Measurements from ENCODE around the gene AP1S2. TPM values are rescaled to one million over a fixed set of nuclear protein-coding genes. Genes with fewer than 3 reads are reported as not detected.

Gene AP1S2
- total and polyA plus RNA-seq, 8 donors, result 35.9 to 98.9 (median 71.2) TPM

- Histone ChIP-seq H3K27me3 (no peaks in the 10 kb centered on the region), H3K36me3 (peaks cover 0 to 12% of the 10 kb centered on the region in 2 donors), H3K4me3 (no peak overlapping the region), H3K4me1 (peaks cover 0 to 2% of the 10 kb centered on the region in 2 donors), H3K27ac (no peak overlapping the region), H3K9me3 (no peaks in the 10 kb centered on the region)
- ATAC-seq (no peak), DNase-seq (no peak)
- intact Hi-C loops (cut with DNase I), result no loop called here
- TF ChIP-seq, protein P1, sequence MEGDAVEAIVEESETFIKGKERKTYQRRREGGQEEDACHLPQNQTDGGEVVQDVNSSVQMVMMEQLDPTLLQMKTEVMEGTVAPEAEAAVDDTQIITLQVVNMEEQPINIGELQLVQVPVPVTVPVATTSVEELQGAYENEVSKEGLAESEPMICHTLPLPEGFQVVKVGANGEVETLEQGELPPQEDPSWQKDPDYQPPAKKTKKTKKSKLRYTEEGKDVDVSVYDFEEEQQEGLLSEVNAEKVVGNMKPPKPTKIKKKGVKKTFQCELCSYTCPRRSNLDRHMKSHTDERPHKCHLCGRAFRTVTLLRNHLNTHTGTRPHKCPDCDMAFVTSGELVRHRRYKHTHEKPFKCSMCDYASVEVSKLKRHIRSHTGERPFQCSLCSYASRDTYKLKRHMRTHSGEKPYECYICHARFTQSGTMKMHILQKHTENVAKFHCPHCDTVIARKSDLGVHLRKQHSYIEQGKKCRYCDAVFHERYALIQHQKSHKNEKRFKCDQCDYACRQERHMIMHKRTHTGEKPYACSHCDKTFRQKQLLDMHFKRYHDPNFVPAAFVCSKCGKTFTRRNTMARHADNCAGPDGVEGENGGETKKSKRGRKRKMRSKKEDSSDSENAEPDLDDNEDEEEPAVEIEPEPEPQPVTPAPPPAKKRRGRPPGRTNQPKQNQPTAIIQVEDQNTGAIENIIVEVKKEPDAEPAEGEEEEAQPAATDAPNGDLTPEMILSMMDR (IDR thresholded peaks at IDR 0.05), result no peak
Observed at GRCh38 chrX:15797707-15798106, 56.9 kb downstream of the AP1S2 start.

- peak in 1 of 4 donors; percentile 15 for DNase-seq
- H3K27ac ChIP-seq, result peak overlapping the region; percentile 78 to 86
- peaks cover 0 to 4% of the 10 kb centered on the region in 2 donors for H3K4me1 ChIP-seq
- H3K27me3 ChIP-seq, result no peaks in the 10 kb centered on the region
- TF ChIP-seq, protein P1 (IDR thresholded peaks at IDR 0.05), result no peak
- intact Hi-C loops (cut with DNase I), result no loop called here
- no peaks in the 10 kb centered on the region for H3K36me3 ChIP-seq
- ATAC-seq, result peak; percentile 34
- H3K4me3 ChIP-seq, result peak overlapping the region; percentile 66 to 88
- no peaks in the 10 kb centered on the region for H3K9me3 ChIP-seq
Observed at GRCh38 chrX:15790769-15791290, 63.8 kb downstream of the AP1S2 start.

GRCh38 chrX:15789979-15790768 is 64.4 kb downstream of the AP1S2 start, which contains the start of gene ZRSR2:
Gene ZRSR2, plus strand, starts transcription at chrX:15790484. Its CDS starts 12 bp downstream, at chrX:15790496.
- peak; percentile 97 for ATAC-seq
- TF ChIP-seq, protein P1 (IDR thresholded peaks at IDR 0.05), result no peak
- Histone ChIP-seq H3K4me3 (peak within 1 kb of the TSS; percentile 66 to 88), H3K27me3 (no peaks in the 10 kb centered on the region), H3K4me1 (peaks cover 0 to 4% of the 10 kb centered on the region in 2 donors), H3K9me3 (no peaks in the 10 kb centered on the region), H3K27ac (peak within 1 kb of the TSS; percentile 78 to 86), H3K36me3 (no peaks in the 10 kb centered on the region)
- intact Hi-C loops (cut with DNase I), result no loop called here
- peak; percentile 78 to 94 (median 86) for DNase-seq

- Histone ChIP-seq H3K9me3 (no peaks in the 10 kb centered on the region), H3K27ac (no peak overlapping the region), H3K4me3 (no peak overlapping the region), H3K36me3 (no peaks in the 10 kb centered on the region), H3K27me3 (no peaks in the 10 kb centered on the region), H3K4me1 (no peaks in the 10 kb centered on the region)
- TF ChIP-seq, protein P1 (IDR thresholded peaks at IDR 0.05), result no peak
- DNase-seq (no peak), ATAC-seq (no peak)
- intact Hi-C loops (cut with DNase I), result no loop called here
Observed at GRCh38 chrX:15786915-15787314, 67.7 kb downstream of the AP1S2 start.

DNA sequence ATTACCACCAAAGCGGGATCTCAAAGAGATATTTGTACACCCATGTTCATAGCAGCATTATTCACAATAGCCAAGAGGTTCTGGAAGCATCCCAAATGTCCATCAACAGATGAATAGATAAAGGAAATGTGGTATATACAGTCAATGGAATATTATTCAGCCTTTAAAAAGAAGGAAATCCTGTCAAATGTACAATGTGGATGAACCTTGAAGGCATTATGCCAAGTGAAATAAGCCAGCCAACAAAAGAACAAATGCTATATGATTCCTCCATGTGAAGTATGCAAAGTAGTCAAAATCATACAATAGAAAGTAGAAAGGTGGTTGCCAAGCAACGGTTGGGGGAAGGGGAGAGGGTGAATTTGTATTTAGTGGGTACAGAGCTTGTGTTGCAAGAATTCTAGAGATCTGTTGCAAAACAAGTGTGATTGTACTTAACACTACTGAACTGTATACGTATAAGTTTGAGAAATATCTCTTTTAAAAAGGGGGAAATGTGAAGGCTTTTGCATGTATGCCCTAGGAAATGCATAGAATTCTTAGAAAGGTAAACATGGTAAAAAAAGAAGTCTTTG is 69.3 kb downstream of the AP1S2 start:
- no peaks in the 10 kb centered on the region for H3K27me3 ChIP-seq
- intact Hi-C loops (cut with DNase I), result no loop called here
- H3K36me3 ChIP-seq, result peaks cover 0 to 10% of the 10 kb centered on the region in 2 donors
- no peak overlapping the region for H3K4me3 ChIP-seq
- no peak for DNase-seq
- no peaks in the 10 kb centered on the region for H3K9me3 ChIP-seq
- TF ChIP-seq, protein P1 (IDR thresholded peaks at IDR 0.05), result no peak
- no peaks in the 10 kb centered on the region for H3K4me1 ChIP-seq
- no peak for ATAC-seq
- no peak overlapping the region for H3K27ac ChIP-seq

Data from left lung (tissue), 10 donors.